Activated CD8-positive, alpha-beta T cell treated with anti-CD3 and anti-CD28 coated beads for 36 hours (primary cell): ENCODE data around the gene SELENOV. TPM values are rescaled to one million over a fixed set of nuclear protein-coding genes. Genes with fewer than 3 reads are reported as not detected.

ENCODE experiments used
- ATAC-seq: fragments of 200-7000 bp; cut with Tn5 transposase; one replicate; pipeline ENCODE4 v1.10.0; 2021; ENCODE audit warnings: mild to moderate bottlenecking, moderate library complexity
- CTCF ChIA-PET: fragments of 350-600 bp; sonication (Branson Sonifier 250); formaldehyde crosslinking; loops from one replicate; lab custom pipeline; 2021; ENCODE audit warnings: antibody characterized with exemption; lab: Charles Lee
- POLR2A ChIA-PET: fragments of 350-600 bp; sonication (Branson Sonifier 250); formaldehyde crosslinking; loops from one replicate; lab custom pipeline; 2021; ENCODE audit warnings: antibody characterized with exemption; lab: Charles Lee
- DNase-seq: peaks from one replicate; pipeline ENCODE4 v3.0.0-alpha.2; 2020
- H3K27ac Mint-ChIP-seq: one replicate; pipeline ENCODE4 v1.8.0; 2021; ENCODE audit warnings: mild to moderate bottlenecking, mixed read lengths
- H3K27me3 Mint-ChIP-seq: one replicate; pipeline ENCODE4 v1.8.0; 2021; ENCODE audit warnings: mixed read lengths
- H3K36me3 Mint-ChIP-seq: one replicate; pipeline ENCODE4 v1.8.0; 2021; ENCODE audit warnings: low read depth, mixed read lengths
- H3K4me1 Mint-ChIP-seq: one replicate; pipeline ENCODE4 v1.8.0; 2021; ENCODE audit warnings: low read depth, mixed read lengths
- H3K4me3 Mint-ChIP-seq: one replicate; pipeline ENCODE4 v1.8.0; 2021; ENCODE audit warnings: mild to moderate bottlenecking, moderate library complexity, mixed read lengths
- H3K9me3 Mint-ChIP-seq: one replicate; pipeline ENCODE4 v1.8.0; 2021; ENCODE audit warnings: mixed read lengths
- intact Hi-C: fragments of 100-400 bp; cut with micrococcal nuclease; formaldehyde crosslinking; loops from one replicate; pipeline ENCODE4 v1.10.0; 2022
- total RNA-seq, 2 experiments: library from RNA; stranded (reverse); gene quantifications; one replicate each; pipeline ENCODE4 v1.2.3, GENCODE V29; 2021
- TF ChIP-seq, protein P1 (sequence below): fragments of 200-600 bp; IDR thresholded peaks from one replicate; pipeline ENCODE4 v1.8.0; 2022; ENCODE audit warnings: antibody characterized with exemption, mild to moderate bottlenecking

Gene SELENOV
- total RNA-seq, 2 experiments from 2014 or later: not detected

- peaks cover 14% of the 10 kb centered on the region for H3K4me1 Mint-ChIP-seq
- no peak overlapping the region for H3K27ac Mint-ChIP-seq
- ATAC-seq (no peak), DNase-seq (no peak)
- POLR2A ChIA-PET: interaction anchor here (1.1 kb wide), 1 partner anchor 86 kb away, joined by 3 read pairs; no protein-coding TSS in a partner anchor
- H3K9me3 Mint-ChIP-seq: no peaks in the 10 kb centered on the region
- H3K36me3 Mint-ChIP-seq: no peaks in the 10 kb centered on the region
- peaks cover 28% of the 10 kb centered on the region for H3K27me3 Mint-ChIP-seq
- CTCF ChIA-PET: interaction anchor here (1.9 to 2.5 kb wide), 2 partner anchors 14 to 16 kb away, joined by 6 to 12 read pairs; partner anchors contain the start of gene EID2B
- TF ChIP-seq, protein P1, sequence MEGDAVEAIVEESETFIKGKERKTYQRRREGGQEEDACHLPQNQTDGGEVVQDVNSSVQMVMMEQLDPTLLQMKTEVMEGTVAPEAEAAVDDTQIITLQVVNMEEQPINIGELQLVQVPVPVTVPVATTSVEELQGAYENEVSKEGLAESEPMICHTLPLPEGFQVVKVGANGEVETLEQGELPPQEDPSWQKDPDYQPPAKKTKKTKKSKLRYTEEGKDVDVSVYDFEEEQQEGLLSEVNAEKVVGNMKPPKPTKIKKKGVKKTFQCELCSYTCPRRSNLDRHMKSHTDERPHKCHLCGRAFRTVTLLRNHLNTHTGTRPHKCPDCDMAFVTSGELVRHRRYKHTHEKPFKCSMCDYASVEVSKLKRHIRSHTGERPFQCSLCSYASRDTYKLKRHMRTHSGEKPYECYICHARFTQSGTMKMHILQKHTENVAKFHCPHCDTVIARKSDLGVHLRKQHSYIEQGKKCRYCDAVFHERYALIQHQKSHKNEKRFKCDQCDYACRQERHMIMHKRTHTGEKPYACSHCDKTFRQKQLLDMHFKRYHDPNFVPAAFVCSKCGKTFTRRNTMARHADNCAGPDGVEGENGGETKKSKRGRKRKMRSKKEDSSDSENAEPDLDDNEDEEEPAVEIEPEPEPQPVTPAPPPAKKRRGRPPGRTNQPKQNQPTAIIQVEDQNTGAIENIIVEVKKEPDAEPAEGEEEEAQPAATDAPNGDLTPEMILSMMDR: no peak
- H3K4me3 Mint-ChIP-seq: no peak overlapping the region
- intact Hi-C loops: no loop called here
Measured at GRCh38 chr19:39518975-39519374, 4.0 kb downstream of the SELENOV start.

DNA sequence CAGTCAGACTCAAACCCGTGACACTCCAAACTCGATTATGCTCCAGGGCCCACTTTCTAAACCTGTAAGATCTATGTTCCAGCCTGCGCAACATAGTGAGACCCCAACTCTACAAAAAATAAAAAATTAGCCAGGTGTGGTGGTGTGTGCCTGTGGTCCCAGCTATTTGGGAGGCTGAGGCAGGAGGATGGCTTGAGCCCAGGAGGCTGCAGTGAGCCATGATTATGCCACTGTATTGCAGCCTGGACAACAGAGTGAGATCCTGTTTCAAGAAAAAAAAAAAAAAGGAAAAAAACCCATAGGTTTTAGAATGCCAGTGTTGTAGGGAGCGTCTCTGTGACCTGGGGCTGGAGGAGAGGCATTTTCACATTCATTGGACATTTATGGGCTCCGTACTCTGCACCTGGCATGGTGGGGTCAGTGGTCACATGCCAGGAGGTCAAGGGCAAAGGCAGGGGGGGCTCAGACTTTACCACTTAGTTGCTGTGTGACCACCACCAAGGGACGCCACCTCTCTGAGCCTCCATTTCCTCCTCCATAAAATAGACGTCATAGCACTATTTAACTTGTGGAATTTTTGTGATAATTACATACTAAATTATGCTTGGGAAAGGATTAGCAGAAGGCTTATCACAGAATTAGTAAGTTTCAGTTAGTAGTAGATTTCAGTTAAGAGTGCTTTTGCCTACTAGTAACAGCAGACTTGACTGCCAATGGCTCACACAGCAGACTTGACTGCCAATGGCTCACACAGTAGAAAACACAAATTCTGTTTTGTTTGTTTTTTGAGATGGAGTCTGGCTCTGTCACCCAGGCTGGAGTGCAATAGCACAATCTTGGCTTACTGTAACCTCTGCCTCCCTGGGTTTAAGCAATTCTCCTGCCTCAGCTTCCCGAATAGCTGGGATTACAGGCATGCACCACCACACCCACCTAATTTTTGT is 5.9 kb downstream of the SELENOV start:
- ChIA-PET CTCF (interaction anchor here (2.5 kb wide), 1 partner anchor 12 kb away, joined by 12 read pairs; the partner anchor contains the start of gene EID2B), POLR2A (no interaction called here)
- no peaks in the 10 kb centered on the region for H3K36me3 Mint-ChIP-seq
- no peak overlapping the region for H3K4me3 Mint-ChIP-seq
- intact Hi-C loops: loop anchor here (5.0 kb wide), 1 partner anchor 74 kb away; the partner anchor contains the start of gene SUPT5H
- H3K4me1 Mint-ChIP-seq: peaks cover 10% of the 10 kb centered on the region
- DNase-seq: no peak
- no peaks in the 10 kb centered on the region for H3K9me3 Mint-ChIP-seq
- TF ChIP-seq, protein P1: no peak
- peaks cover 14% of the 10 kb centered on the region for H3K27me3 Mint-ChIP-seq
- no peak for ATAC-seq
- H3K27ac Mint-ChIP-seq: no peak overlapping the region

- ATAC-seq (no peak), DNase-seq (no peak)
- Mint-ChIP-seq H3K27me3 (no peaks in the 10 kb centered on the region), H3K4me1 (peaks cover 10% of the 10 kb centered on the region), H3K36me3 (peaks cover 3% of the 10 kb centered on the region), H3K9me3 (no peaks in the 10 kb centered on the region), H3K27ac (no peak overlapping the region), H3K4me3 (no peak overlapping the region)
- ChIA-PET CTCF (interaction anchor here (1.3 to 2.6 kb wide), 2 partner anchors 22 to 26 kb away, joined by 4 to 8 read pairs; no protein-coding TSS in a partner anchor), POLR2A (no interaction called here)
- intact Hi-C loops: loop anchor here (5.0 kb wide), 1 partner anchor 77 kb away; the partner anchor contains the start of gene SUPT5H
- TF ChIP-seq, protein P1: no peak
Measured at GRCh38 chr19:39524495-39524894, 9.6 kb downstream of the SELENOV start.

GRCh38 chr19:39525205-39525604 is 10.3 kb downstream of the SELENOV start:
- H3K27me3 Mint-ChIP-seq: no peaks in the 10 kb centered on the region
- ChIA-PET CTCF (interaction anchor here (0.8 to 2.6 kb wide), 3 partner anchors 11 to 84 kb away, joined by 3 to 8 read pairs (median 3); no protein-coding TSS in a partner anchor), POLR2A (no interaction called here)
- ATAC-seq: no peak
- DNase-seq: no peak
- H3K4me1 Mint-ChIP-seq: peaks cover 10% of the 10 kb centered on the region
- H3K27ac Mint-ChIP-seq: no peak overlapping the region
- no peaks in the 10 kb centered on the region for H3K9me3 Mint-ChIP-seq
- intact Hi-C loops: no loop called here
- TF ChIP-seq, protein P1: no peak
- H3K36me3 Mint-ChIP-seq: peaks cover 3% of the 10 kb centered on the region
- no peak overlapping the region for H3K4me3 Mint-ChIP-seq
